WTC11 (cell line): ENCODE measurements around the gene KIRREL2. TPM values are rescaled to one million over a fixed set of nuclear protein-coding genes. Genes with fewer than 3 reads are reported as not detected.
A peak's percentile ranks its signal among the peaks of the same experiment; 100 is the strongest.
"Not testable (repeated sequence)": the region's sequence is repeated elsewhere in the genome, so short reads cannot be mapped to it uniquely, and the experiment has no call there.

Source experiments
- ATAC-seq: fragments of 200-7000 bp; cut with Tn5 transposase; 2 replicates; pipeline ENCODE4 v1.10.0; 2021; ENCODE audit warnings: mild to moderate bottlenecking, moderate library complexity
- CTCF ChIA-PET: fragments of 300-600 bp; sonication (Branson Sonifier 250); formaldehyde crosslinking; loops from one replicate; lab custom pipeline; 2021; ENCODE audit warnings: antibody characterized with exemption; lab: Charles Lee
- POLR2A ChIA-PET: fragments of 350-600 bp; sonication (Branson Sonifier 250); formaldehyde crosslinking; loops from one replicate; lab custom pipeline; 2021; ENCODE audit warnings: antibody characterized with exemption; lab: Charles Lee
- DNase-seq: peaks from one replicate; pipeline ENCODE4 v3.0.0; 2021; ENCODE audit warnings: low spot score
- H3K27ac Mint-ChIP-seq: 2 replicates; pipeline ENCODE4 v1.8.0; 2021; ENCODE audit warnings: mixed read lengths
- H3K27me3 Mint-ChIP-seq: 2 replicates; pipeline ENCODE4 v1.8.0; 2021; ENCODE audit warnings: low read depth, mild to moderate bottlenecking, moderate library complexity, mixed read lengths
- H3K36me3 Mint-ChIP-seq: 2 replicates; pipeline ENCODE4 v1.8.0; 2021; ENCODE audit warnings: mixed read lengths
- H3K4me1 Mint-ChIP-seq: 2 replicates; pipeline ENCODE4 v1.8.0; 2022; ENCODE audit warnings: mixed read lengths
- H3K4me3 Mint-ChIP-seq: 2 replicates; pipeline ENCODE4 v1.8.0; 2021; ENCODE audit warnings: mild to moderate bottlenecking, moderate library complexity, mixed read lengths
- H3K9me3 Mint-ChIP-seq: 2 replicates; pipeline ENCODE4 v1.8.0; 2021; ENCODE audit warnings: mixed read lengths
- ATF3 ChIP-seq: sonication (generic); formaldehyde crosslinking; conservative IDR thresholded peaks from 2 replicates; pipeline ENCODE4 v1.8.1; 2022; ENCODE audit warnings: mild to moderate bottlenecking, missing genetic modification reagents
- HMGA2 ChIP-seq: fragments of 250-450 bp; sonication (Bioruptor Pico); IDR thresholded peaks from 2 replicates; pipeline ENCODE4 v1.4.0; 2021; ENCODE audit warnings: mild to moderate bottlenecking, moderate library complexity
- IRF1 ChIP-seq: sonication (generic); formaldehyde crosslinking; IDR thresholded peaks from 2 replicates; pipeline ENCODE4 v1.8.0; 2023; ENCODE audit warnings: missing genetic modification reagents
- NR2C2 ChIP-seq: sonication (generic); formaldehyde crosslinking; IDR thresholded peaks from 2 replicates; pipeline ENCODE4 v1.8.0; 2022; ENCODE audit warnings: mild to moderate bottlenecking, missing genetic modification reagents
- SP1 ChIP-seq: sonication (generic); formaldehyde crosslinking; conservative IDR thresholded peaks from 2 replicates; pipeline ENCODE4 v1.8.1; 2022; ENCODE audit warnings: missing genetic modification reagents
- ZMAT4 ChIP-seq: fragments of 250-450 bp; sonication (Bioruptor Pico); IDR thresholded peaks from 2 replicates; pipeline ENCODE4 v1.9.0; 2021; ENCODE audit warnings: mild to moderate bottlenecking
- ZNF281 ChIP-seq: sonication (generic); formaldehyde crosslinking; IDR thresholded peaks from 2 replicates; pipeline ENCODE4 v1.8.0; 2023; ENCODE audit warnings: mild to moderate bottlenecking, missing genetic modification reagents
- total RNA-seq: library from RNA; stranded (reverse); gene quantifications from 3 replicates; pipeline ENCODE4 v1.2.3, GENCODE V29; 2021
- TF ChIP-seq, protein P1 (sequence below): fragments of 250-450 bp; sonication (Bioruptor Pico); IDR thresholded peaks from 2 replicates; pipeline ENCODE4 v1.9.0; 2021; ENCODE audit warnings: mild to moderate bottlenecking
- TF ChIP-seq, protein P2 (sequence below): sonication (generic); formaldehyde crosslinking; IDR thresholded peaks from 2 replicates; pipeline ENCODE4 v1.8.1; 2022; ENCODE audit warnings: low read depth, mild to moderate bottlenecking, moderate library complexity, missing genetic modification reagents, borderline replicate concordance
- TF ChIP-seq, protein P3 (sequence below): fragments of 200-600 bp; IDR thresholded peaks from 2 replicates; pipeline ENCODE4 v1.8.0; 2022; ENCODE audit warnings: antibody characterized with exemption

Gene KIRREL2
- total RNA-seq, 1 experiment from 2014 or later, result 4.7 TPM

DNA sequence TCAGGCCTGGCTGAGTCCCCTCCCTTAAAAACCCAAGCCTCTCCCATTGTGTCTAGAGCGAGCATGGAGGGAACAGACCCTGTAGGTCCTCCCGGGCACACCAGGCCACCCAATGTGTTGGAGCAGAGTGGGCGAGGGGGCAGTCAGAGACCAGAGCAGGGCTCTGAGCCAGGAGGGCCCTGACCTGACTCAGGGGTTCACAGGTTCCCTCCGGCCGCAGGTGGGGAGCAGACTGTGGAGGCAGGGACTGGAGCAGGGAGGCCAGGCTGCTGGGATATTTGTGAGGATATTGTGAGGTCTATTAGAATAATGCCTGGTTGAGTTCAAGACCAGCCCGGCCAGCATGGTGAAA, 52.9 kb downstream of the KIRREL2 start (continued):
- TF ChIP-seq ATF3, result no peak
- TF ChIP-seq, protein P1, sequence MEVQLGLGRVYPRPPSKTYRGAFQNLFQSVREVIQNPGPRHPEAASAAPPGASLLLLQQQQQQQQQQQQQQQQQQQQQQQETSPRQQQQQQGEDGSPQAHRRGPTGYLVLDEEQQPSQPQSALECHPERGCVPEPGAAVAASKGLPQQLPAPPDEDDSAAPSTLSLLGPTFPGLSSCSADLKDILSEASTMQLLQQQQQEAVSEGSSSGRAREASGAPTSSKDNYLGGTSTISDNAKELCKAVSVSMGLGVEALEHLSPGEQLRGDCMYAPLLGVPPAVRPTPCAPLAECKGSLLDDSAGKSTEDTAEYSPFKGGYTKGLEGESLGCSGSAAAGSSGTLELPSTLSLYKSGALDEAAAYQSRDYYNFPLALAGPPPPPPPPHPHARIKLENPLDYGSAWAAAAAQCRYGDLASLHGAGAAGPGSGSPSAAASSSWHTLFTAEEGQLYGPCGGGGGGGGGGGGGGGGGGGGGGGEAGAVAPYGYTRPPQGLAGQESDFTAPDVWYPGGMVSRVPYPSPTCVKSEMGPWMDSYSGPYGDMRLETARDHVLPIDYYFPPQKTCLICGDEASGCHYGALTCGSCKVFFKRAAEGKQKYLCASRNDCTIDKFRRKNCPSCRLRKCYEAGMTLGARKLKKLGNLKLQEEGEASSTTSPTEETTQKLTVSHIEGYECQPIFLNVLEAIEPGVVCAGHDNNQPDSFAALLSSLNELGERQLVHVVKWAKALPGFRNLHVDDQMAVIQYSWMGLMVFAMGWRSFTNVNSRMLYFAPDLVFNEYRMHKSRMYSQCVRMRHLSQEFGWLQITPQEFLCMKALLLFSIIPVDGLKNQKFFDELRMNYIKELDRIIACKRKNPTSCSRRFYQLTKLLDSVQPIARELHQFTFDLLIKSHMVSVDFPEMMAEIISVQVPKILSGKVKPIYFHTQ (CRISPR knock-in tag), result no peak
- TF ChIP-seq, protein P2, sequence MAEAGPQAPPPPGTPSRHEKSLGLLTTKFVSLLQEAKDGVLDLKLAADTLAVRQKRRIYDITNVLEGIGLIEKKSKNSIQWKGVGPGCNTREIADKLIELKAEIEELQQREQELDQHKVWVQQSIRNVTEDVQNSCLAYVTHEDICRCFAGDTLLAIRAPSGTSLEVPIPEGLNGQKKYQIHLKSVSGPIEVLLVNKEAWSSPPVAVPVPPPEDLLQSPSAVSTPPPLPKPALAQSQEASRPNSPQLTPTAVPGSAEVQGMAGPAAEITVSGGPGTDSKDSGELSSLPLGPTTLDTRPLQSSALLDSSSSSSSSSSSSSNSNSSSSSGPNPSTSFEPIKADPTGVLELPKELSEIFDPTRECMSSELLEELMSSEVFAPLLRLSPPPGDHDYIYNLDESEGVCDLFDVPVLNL (CRISPR knock-in tag), result no peak

GRCh38 chr19:35910355-35910754, 53.6 kb downstream of the KIRREL2 start:
- CTCF ChIA-PET, result interaction anchor here (0.7 to 1.3 kb wide), 2 partner anchors 21 to 98 kb away, joined by 3 to 4 read pairs; no protein-coding TSS in a partner anchor
- peak; percentile 55; the same call in 1 of the 2 replicates for TF ChIP-seq HMGA2 (CRISPR knock-in tag)
- H3K4me1 Mint-ChIP-seq, result peaks cover 17% of the 10 kb centered on the region
- H3K27me3 Mint-ChIP-seq, H3K4me3 Mint-ChIP-seq, H3K27ac Mint-ChIP-seq, POLR2A ChIA-PET, ATAC-seq, H3K36me3 Mint-ChIP-seq, DNase-seq, H3K9me3 Mint-ChIP-seq: not testable (repeated sequence)

- DNase-seq, result peak; percentile 54
- Mint-ChIP-seq H3K27me3 (peaks cover 2% of the 10 kb centered on the region; the same call in 1 of the 2 replicates), H3K4me1 (peaks cover 17% of the 10 kb centered on the region), H3K27ac (no peak overlapping the region), H3K36me3 (no peaks in the 10 kb centered on the region), H3K9me3 (no peaks in the 10 kb centered on the region), H3K4me3 (no peak overlapping the region)
- TF ChIP-seq ZNF281 (no peak), NR2C2 (CRISPR knock-in tag) (no peak), ATF3 (no peak), IRF1 (CRISPR knock-in tag) (no peak), ZMAT4 (no peak), SP1 (CRISPR knock-in tag) (no peak)
- TF ChIP-seq, protein P3, sequence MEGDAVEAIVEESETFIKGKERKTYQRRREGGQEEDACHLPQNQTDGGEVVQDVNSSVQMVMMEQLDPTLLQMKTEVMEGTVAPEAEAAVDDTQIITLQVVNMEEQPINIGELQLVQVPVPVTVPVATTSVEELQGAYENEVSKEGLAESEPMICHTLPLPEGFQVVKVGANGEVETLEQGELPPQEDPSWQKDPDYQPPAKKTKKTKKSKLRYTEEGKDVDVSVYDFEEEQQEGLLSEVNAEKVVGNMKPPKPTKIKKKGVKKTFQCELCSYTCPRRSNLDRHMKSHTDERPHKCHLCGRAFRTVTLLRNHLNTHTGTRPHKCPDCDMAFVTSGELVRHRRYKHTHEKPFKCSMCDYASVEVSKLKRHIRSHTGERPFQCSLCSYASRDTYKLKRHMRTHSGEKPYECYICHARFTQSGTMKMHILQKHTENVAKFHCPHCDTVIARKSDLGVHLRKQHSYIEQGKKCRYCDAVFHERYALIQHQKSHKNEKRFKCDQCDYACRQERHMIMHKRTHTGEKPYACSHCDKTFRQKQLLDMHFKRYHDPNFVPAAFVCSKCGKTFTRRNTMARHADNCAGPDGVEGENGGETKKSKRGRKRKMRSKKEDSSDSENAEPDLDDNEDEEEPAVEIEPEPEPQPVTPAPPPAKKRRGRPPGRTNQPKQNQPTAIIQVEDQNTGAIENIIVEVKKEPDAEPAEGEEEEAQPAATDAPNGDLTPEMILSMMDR, result 0 out of 2 replicates have a peak, but pooled peaks have one; percentile 14
- TF ChIP-seq, protein P2 (CRISPR knock-in tag), result no peak
- ChIA-PET CTCF (interaction anchor here (0.7 to 1.3 kb wide), 2 partner anchors 20 to 99 kb away, joined by 3 to 4 read pairs; no protein-coding TSS in a partner anchor), POLR2A (no interaction called here)
- peak; percentile 76 for ATAC-seq
These were observed 54.5 kb downstream of the KIRREL2 start for GRCh38 chr19:35911173-35911572.
